ENCODE data around the gene POR.
A peak's percentile ranks its signal among the peaks of the same experiment; 100 is the strongest.
"Not testable (repeated sequence)": the region's sequence is repeated elsewhere in the genome, so short reads cannot be mapped to it uniquely, and the experiment has no call there.

POR gene

DNA sequence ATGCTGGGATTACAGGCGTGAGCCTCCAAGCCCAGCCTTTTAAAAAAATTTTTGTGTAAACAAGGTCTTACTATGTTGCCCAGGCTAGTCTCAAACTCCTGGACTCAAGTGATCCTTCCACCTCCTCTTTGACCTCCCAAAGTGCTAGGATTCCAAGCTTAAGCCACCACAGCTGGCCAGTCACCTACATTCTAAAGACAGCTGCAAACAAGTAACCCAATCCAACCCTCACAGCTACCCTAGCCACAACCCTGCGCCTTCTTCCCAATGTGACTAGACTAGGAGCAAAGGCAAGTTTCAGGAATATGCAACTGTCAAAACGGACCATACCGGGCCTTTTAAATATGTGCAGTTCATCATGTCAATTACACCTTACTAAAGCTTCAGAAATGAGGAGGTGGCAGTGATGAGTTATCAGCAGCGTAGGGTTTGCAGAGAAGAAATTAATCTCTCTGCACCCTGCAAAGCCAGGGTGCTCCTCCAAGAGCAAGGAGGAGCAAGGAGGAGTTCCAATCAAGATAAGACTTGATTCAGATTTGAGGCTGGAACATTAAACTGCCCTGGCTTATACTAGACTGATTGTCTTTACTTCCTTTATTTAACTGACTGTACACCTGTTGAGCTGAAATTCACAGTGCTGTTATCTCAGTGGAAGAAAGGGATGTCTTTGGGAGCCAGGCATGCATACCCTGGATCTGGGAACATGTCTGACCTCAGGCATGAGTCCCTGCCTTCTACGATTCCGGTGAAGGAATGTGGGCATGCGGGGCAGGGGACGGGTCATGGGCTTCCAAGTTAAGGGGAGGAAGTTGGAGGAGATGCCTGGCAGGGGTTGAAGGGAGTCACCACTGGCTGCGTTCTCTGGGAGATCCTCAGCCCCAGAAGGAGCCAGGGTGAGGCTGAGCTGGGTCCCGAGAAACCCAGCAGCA, 95.0 kb downstream of the POR start:
- DNase-seq (ENCODE audit: low read depth in 2 of 2): no peak
- TF ChIP-seq CTCF (IDR thresholded peaks at IDR 0.05; ENCODE audit: low read depth, low read length): no peak
- no peak overlapping the region for H3K4me3 ChIP-seq (replicated peaks in 1 of 2; ENCODE audit: low read depth in 2 of 2, low read length in 2 of 2)

DNA sequence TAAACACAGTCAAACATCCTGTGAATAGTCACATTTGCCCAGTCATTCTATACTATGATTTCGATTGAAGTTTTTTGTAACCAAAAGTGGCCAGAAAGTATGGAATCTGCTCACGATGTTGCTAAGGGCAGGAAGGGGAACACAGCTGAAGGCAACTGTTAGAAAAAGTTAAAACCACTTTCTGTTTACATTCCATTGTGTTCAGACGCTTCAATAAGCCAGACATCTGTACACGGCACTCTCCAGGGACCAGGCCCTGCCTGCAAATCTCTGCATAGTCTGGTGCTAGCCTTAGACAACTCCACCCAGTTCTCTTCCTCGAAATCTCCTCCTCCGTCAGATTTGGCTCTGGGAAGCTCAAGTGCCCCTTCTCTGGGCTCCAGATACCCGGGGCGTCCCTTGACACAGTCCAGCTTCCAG, 96.5 kb downstream of the POR start:
- DNase-seq (ENCODE audit: low read depth in 2 of 2): peak; percentile 88 to 89
- TF ChIP-seq CTCF (IDR thresholded peaks at IDR 0.05; ENCODE audit: low read depth, low read length): no peak
- no peak overlapping the region for H3K4me3 ChIP-seq (replicated peaks in 1 of 2; ENCODE audit: low read depth in 2 of 2, low read length in 2 of 2)

- no peak for TF ChIP-seq CTCF (IDR thresholded peaks at IDR 0.05; ENCODE audit: low read depth, low read length)
- no peak overlapping the region for H3K4me3 ChIP-seq (replicated peaks in 1 of 2; ENCODE audit: low read depth in 2 of 2, low read length in 2 of 2)
- peak in 1 of 2 donors; percentile 76 for DNase-seq (ENCODE audit: low read depth in 2 of 2)
Measured at GRCh38 chr7:76016191-76016947, 101.4 kb downstream of the POR start.

GRCh38 chr7:76018520-76018919, 103.6 kb downstream of the POR start:
- H3K4me3 ChIP-seq (replicated peaks in 1 of 2; ENCODE audit: low read depth in 2 of 2, low read length in 2 of 2); DNase-seq (ENCODE audit: low read depth in 2 of 2): not testable (repeated sequence)

DNA sequence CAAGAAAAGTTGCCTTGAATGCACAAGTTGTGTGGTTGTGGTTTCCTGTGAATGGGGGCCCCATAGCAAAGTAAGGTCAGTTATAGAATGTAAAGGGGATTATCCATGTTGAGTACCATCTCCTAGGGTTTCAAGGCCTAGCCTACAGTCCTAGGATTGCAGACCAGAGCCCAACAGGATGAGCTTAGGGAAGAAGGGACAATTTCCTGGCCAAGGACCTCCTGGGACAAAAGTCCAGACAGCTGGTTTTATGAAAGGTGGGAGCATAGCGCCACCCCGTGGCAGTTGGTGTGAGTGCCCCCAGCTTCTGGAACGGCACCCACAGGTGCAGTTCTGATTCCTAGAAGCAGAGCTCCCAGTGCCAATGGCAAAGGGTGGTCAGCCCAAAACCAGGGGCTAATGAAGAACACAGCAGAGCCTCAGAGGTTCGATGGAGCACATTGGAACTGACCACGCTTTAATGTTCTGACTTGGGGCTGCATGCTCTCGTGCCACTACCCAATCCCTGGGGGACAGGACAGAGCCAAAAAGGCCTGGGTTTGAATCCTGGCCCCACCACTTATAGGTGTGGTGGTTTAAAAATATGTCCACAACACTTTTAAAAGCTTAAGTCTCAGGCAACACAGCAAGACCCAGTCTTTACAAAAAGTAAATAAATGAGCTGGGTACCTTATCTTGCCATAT, 105.2 kb downstream of the POR start:
- peak; percentile 73 to 75 for DNase-seq (ENCODE audit: low read depth in 2 of 2)
- peak; percentile 85 for TF ChIP-seq CTCF (IDR thresholded peaks at IDR 0.05; ENCODE audit: low read depth, low read length)
- no peak overlapping the region for H3K4me3 ChIP-seq (replicated peaks in 1 of 2; ENCODE audit: low read depth in 2 of 2, low read length in 2 of 2)

GRCh38 chr7:76022026-76022780, 107.2 kb downstream of the POR start:
- no peak for DNase-seq (ENCODE audit: low read depth in 2 of 2)
- TF ChIP-seq CTCF (IDR thresholded peaks at IDR 0.05; ENCODE audit: low read depth, low read length): no peak

More at GRCh38 chr7:76022026-76022780, 107.2 kb downstream of the POR start:
- H3K4me3 ChIP-seq (replicated peaks in 1 of 2; ENCODE audit: low read depth in 2 of 2, low read length in 2 of 2): no peak overlapping the region

All from cardiac fibroblast (primary cell).